ENCODE measurements around the gene GNAT2. TPM values are rescaled to one million over a fixed set of nuclear protein-coding genes. Genes with fewer than 3 reads are reported as not detected.

Gene GNAT2
- total RNA-seq, 1 experiment from 2014 or later: 0.20 TPM

GRCh38 chr1:109566982-109567381, 52.4 kb downstream of the GNAT2 start:
- peaks cover 31 to 33% of the 10 kb centered on the region in 2 experiments for H3K4me1 Mint-ChIP-seq
- WGBS (ENCODE audit: extremely low coverage, insufficient read length, low lambda C conversion rate): no CpG with 5 or more reads among the region's 1 CpG

More at GRCh38 chr1:109566982-109567381, 52.4 kb downstream of the GNAT2 start:
- H3K18ac ChIP-seq (ENCODE audit: insufficient read length, low read depth, low read length): no peak overlapping the region
- Mint-ChIP-seq H3K27ac (no peak overlapping the region), H3K4me3 (no peak overlapping the region), H3K36me3 (ENCODE audit: insufficient read depth in 1 of 3, low read depth in 3 of 3) (peaks cover 0 to 2% (median 0%) of the 10 kb centered on the region in 3 experiments; a peak in 1 of 7 replicates), H3K27me3 (ENCODE audit: low read depth) (no peaks in the 10 kb centered on the region), H3K9me3 (no peaks in the 10 kb centered on the region)
- no peak overlapping the region for H2BK15ac ChIP-seq (ENCODE audit: low read depth, low read length)
- no peak overlapping the region for H3K27ac ChIP-seq (ENCODE audit: insufficient read length, low read depth, low read length)
- no peak overlapping the region for H2BK5ac ChIP-seq (ENCODE audit: insufficient read length, low read length)
- no peak overlapping the region for H2AK5ac ChIP-seq (ENCODE audit: insufficient read length, low read length)
- no peaks in the 10 kb centered on the region for H3K23me2 ChIP-seq (ENCODE audit: insufficient read length, low read depth, low read length, poor library complexity, severe bottlenecking)
- H3T11ph ChIP-seq (ENCODE audit: low read length): no peak overlapping the region
- H3K27me3 ChIP-seq (ENCODE audit: insufficient read depth, low read length): no peaks in the 10 kb centered on the region
- no peak overlapping the region for H3K4me2 ChIP-seq (ENCODE audit: insufficient read depth, insufficient read length, low read length)
- H2BK120ac ChIP-seq (ENCODE audit: low read depth, low read length, poor library complexity, severe bottlenecking): no peak overlapping the region
- no peak overlapping the region for H4K91ac ChIP-seq (ENCODE audit: insufficient read length, low read depth, low read length)
- no peak overlapping the region for H3K14ac ChIP-seq (ENCODE audit: insufficient read depth, low read length)
- H3K79me1 ChIP-seq (ENCODE audit: insufficient read depth, low read depth, low read length, poor library complexity, severe bottlenecking): peaks cover 3% of the 10 kb centered on the region
- no peak overlapping the region for H3K9ac ChIP-seq (ENCODE audit: extremely low read depth, insufficient read length, low read length)
- no peaks in the 10 kb centered on the region for H4K20me1 ChIP-seq (ENCODE audit: control insufficient read depth, insufficient read depth, insufficient read length)
- no peak overlapping the region for H3K23ac ChIP-seq (ENCODE audit: insufficient read length, low read depth, low read length)
- DNase-seq: no peak
- no peaks in the 10 kb centered on the region for H3K9me3 ChIP-seq (ENCODE audit: control insufficient read depth, low read depth, low read length)
- peaks cover 11% of the 10 kb centered on the region; the same call in 1 of the 2 replicates for H3K79me2 ChIP-seq (ENCODE audit: insufficient read depth, low read length)
- TF ChIP-seq, protein P1, sequence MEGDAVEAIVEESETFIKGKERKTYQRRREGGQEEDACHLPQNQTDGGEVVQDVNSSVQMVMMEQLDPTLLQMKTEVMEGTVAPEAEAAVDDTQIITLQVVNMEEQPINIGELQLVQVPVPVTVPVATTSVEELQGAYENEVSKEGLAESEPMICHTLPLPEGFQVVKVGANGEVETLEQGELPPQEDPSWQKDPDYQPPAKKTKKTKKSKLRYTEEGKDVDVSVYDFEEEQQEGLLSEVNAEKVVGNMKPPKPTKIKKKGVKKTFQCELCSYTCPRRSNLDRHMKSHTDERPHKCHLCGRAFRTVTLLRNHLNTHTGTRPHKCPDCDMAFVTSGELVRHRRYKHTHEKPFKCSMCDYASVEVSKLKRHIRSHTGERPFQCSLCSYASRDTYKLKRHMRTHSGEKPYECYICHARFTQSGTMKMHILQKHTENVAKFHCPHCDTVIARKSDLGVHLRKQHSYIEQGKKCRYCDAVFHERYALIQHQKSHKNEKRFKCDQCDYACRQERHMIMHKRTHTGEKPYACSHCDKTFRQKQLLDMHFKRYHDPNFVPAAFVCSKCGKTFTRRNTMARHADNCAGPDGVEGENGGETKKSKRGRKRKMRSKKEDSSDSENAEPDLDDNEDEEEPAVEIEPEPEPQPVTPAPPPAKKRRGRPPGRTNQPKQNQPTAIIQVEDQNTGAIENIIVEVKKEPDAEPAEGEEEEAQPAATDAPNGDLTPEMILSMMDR (conservative IDR thresholded peaks at IDR 0.05): no peak
- no peak overlapping the region for H4K5ac ChIP-seq (ENCODE audit: insufficient read length, low read depth, low read length)
- H2AFZ ChIP-seq (ENCODE audit: low read length): no peak overlapping the region
- H2BK20ac ChIP-seq (ENCODE audit: low read depth, low read length, poor library complexity, severe bottlenecking): no peak overlapping the region
- H3K4ac ChIP-seq (ENCODE audit: low read depth, low read length): no peak overlapping the region
- H3K56ac ChIP-seq (ENCODE audit: insufficient read length, low read depth, low read length): no peak overlapping the region
- H4K8ac ChIP-seq (replicated peaks; ENCODE audit: insufficient read length, low read depth, low read length): no peak overlapping the region
- H2BK12ac ChIP-seq (ENCODE audit: insufficient read length, low read depth, low read length): no peak overlapping the region
- H3K4me1 ChIP-seq (ENCODE audit: insufficient read depth, low read length): peaks cover 4% of the 10 kb centered on the region; the same call in 1 of the 2 replicates
